GM19397 (cell line): ENCODE measurements around the gene HSPA5.
"Not testable (repeated sequence)": the region's sequence is repeated elsewhere in the genome, so short reads cannot be mapped to it uniquely, and the experiment has no call there.

ENCODE experiments used
- ATAC-seq: cut with Tn5 transposase; IDR thresholded peaks from one replicate; pipeline ENCODE4 v1.9.1; 2021; ENCODE audit warnings: mild to moderate bottlenecking, moderate library complexity; ENCODE audit not compliant: unreplicated experiment

Gene HSPA5

DNA sequence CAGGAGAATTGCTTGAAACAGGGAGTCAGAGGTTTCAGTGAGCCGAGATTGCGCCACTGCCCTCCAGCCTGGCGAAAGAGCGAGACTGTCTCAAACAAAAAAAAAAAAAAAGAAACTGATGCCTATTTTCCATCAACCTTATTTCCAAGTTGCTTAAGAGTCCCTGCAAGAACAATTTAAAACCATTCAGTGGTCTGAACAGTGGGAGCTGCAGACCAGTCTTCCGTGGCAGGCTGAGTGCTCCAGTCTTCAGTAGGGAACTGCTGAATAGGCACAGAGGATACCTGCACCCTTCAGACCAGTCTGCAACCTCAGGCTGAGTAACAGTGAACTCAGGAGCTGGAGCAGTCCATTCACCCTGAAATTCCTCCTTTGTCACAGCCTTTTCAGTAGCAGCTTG lies 46.7 kb downstream of the HSPA5 start:
- not testable (repeated sequence) for ATAC-seq

DNA sequence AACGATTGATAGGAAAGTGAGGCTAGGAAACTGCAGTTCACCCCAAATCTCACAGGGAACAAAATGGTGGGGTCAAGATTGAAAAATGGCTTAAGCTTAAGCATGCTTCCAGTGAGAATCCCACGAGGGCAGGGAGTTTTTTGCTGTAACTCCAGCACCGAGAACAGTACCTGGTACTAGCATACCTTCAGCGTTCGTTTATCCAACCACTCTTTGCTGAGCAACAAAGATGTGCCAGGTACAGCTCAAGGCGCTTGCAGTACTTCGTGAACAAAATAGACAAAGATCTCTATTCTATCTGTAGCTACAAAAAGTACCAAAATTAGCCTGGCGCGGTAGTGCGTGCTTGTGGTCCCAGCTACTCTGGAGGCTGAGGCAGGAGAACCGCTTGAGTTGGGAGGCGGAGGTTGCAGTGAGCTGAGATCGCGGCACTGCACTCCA lies 50.8 kb downstream of the HSPA5 start:
- ATAC-seq = no peak

DNA sequence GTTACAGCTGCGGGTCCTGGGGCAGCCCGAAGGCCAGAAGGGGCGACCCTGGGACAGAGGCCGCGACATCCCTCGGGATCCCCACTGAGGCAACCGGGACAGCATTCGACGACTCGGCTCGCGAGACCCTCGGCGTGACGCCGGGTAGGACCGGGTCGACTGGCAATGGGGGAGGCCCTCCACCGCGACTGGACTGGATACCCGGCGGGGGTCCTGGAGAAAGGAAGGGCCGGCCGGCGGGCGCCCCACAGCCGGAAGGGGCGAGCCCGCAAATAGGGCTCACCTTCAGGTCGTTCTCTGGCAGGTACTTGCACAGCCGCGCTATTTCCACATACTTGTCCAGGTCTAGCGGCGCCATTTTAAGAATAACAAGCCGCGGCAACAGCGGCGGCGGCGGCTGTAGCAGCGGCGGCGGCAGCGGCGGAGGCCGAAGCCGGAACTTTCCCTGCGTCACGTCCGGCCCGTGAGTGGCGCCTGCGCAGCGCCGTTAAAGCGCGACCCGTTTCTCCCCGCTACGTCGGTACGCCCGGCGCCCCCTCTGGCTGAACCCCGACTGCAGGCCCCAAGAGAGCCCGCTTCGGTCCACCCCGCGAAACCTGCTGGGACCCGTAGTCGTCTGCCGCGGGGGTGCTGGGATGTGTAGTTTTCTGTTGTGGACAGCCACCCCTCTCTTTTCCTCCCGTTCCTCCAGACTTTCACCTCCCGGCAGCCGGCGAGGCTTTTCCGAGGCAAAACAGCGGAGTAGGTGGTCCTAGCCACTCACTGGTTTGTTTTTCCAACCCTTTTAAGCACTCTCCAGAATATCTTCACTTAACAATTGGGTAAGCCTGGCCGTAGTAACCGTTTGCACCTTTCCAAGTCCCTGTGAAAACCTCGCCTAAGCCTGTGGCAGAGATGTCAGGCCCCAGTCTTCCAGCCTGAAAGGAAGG lies 51.5 kb downstream of the HSPA5 start, which contains the start of gene PPP6C:
TSS of gene PPP6C (minus strand) at position 443 of the 929 bp plus-strand sequence. CDS start at position 358, 85 bp downstream.
- ATAC-seq = peak; percentile 95

GRCh38 chr9:125189011-125189360 lies 52.2 kb downstream of the HSPA5 start:
- peak; percentile 27 for ATAC-seq
